Measurements from ENCODE around the gene INHBA. TPM values are rescaled to one million over a fixed set of nuclear protein-coding genes. Genes with fewer than 3 reads are reported as not detected.

INHBA gene
- total and polyA plus RNA-seq, 2 of the 4 experiments (the other 2 are of a cell fraction), result 60.2 to 112 TPM

GRCh38 chr7:41711283-41712064 is 8.6 kb upstream of the INHBA start:
- Histone ChIP-seq H3K79me1 (ENCODE audit: low read depth in 1 of 2, low read length in 2 of 2) (peaks cover 3 to 21% of the 10 kb centered on the region in 2 experiments; a peak in 2 of 4 replicates), H3K27me3 (ENCODE audit: control insufficient read depth, insufficient read depth, low read length) (no peaks in the 10 kb centered on the region), H3K56ac (ENCODE audit: extremely low read depth, insufficient read depth, low read length) (no peak overlapping the region), H2BK20ac (ENCODE audit: low read depth, low read length) (no peak overlapping the region; the same call in 1 of the 2 replicates), H4K8ac (ENCODE audit: low read depth in 2 of 2, low read length in 2 of 2) (no peak overlapping the region), H2BK15ac (ENCODE audit: low read depth, low read length) (no peak overlapping the region), H2BK5ac (ENCODE audit: low read depth, low read length, poor library complexity, severe bottlenecking) (no peak overlapping the region), H2AK9ac (replicated peaks; ENCODE audit: low read depth, low read length, poor library complexity) (no peak overlapping the region), H4K20me1 (ENCODE audit: insufficient read depth, low read length) (no peaks in the 10 kb centered on the region), H3K4me3 (ENCODE audit: insufficient read depth, low read depth, low read length) (no peak overlapping the region), H2BK120ac (ENCODE audit: low read depth, low read length) (peak overlapping the region; percentile 57; the same call in 1 of the 2 replicates), H3K18ac (ENCODE audit: low read depth, low read length) (no peak overlapping the region), H3K4me1 (ENCODE audit: control insufficient read depth, insufficient read depth, low read length) (peaks cover 11% of the 10 kb centered on the region), H2AK5ac (ENCODE audit: low read depth, low read length) (peak overlapping the region; percentile 76; the same call in 1 of the 2 replicates), H3K9me3 (ENCODE audit: control insufficient read depth, insufficient read depth, low read length) (no peaks in the 10 kb centered on the region), H4K91ac (ENCODE audit: insufficient read depth, low read depth, low read length) (no peak overlapping the region), H3K4me2 (ENCODE audit: low read depth, low read length) (no peak overlapping the region), H3K9me1 (ENCODE audit: insufficient read depth, low read length) (peaks cover 3% of the 10 kb centered on the region; the same call in 1 of the 2 replicates), H3K4ac (ENCODE audit: low read depth, low read length) (no peak overlapping the region), H3K14ac (replicated peaks; ENCODE audit: low read depth, low read length) (0 out of 2 replicates have a peak overlapping the region, but pooled peaks have one; percentile 42), H3K27ac (ENCODE audit: insufficient read depth, low read length) (no peak overlapping the region), H3K23ac (ENCODE audit: low read depth, low read length) (no peak overlapping the region), H4K5ac (ENCODE audit: low read depth, low read length) (no peak overlapping the region), H3K9ac (ENCODE audit: low read depth, low read length) (no peak overlapping the region), H3K36me3 (ENCODE audit: control insufficient read depth, insufficient read depth, low read length) (no peaks in the 10 kb centered on the region), H2AFZ (replicated peaks; ENCODE audit: low read length, poor library complexity) (no peak overlapping the region)
- no TSS peak for BruUV-seq (replicated peaks)
- dilution Hi-C loops (cut with HindIII; ENCODE audit: low sequenced_read_pairs, unreplicated experiment), result no loop called here
- DNase-seq (peak; percentile 37), ATAC-seq (ENCODE audit: low read depth) (no peak)
- 40% methylated on average over 4 of the region's 10 CpGs; no CpG with 5 or more reads in 1 of the 2 experiments for whole genome bisulfite sequencing, 2 experiments (ENCODE audit: extremely low coverage in 2 of 2, insufficient read length in 1 of 2)
- intact Hi-C loops (cut with micrococcal nuclease), result no loop called here
- in situ Hi-C loops (cut with MboI; ENCODE audit: low sequenced_read_pairs), result loop anchor here (10.0 kb wide), 1 partner anchor 1477 kb away; no protein-coding TSS in a partner anchor
- POLR2A ChIA-PET (ENCODE audit: unreplicated experiment), result no interaction called here
- CTCF ChIA-PET, result interaction anchor here (0.5 to 1.3 kb wide), 6 partner anchors 15 to 1478 kb away, joined by 3 to 4 read pairs (median 3); no protein-coding TSS in a partner anchor
- peak; percentile 45 for TF ChIP-seq CTCF (conservative IDR thresholded peaks at IDR 0.05; ENCODE audit: low read depth, low read length)
- no peak for TF ChIP-seq NFE2L2 (IDR thresholded peaks at IDR 0.05; ENCODE audit: low read depth, low read length)
- TF ChIP-seq RAD21 (IDR thresholded peaks at IDR 0.05; ENCODE audit: low read length), result peak; percentile 38
- TF ChIP-seq MXI1 (IDR thresholded peaks at IDR 0.05; ENCODE audit: borderline replicate concordance, low read depth, low read length), result no peak
- peak; percentile 18; the same call in 1 of the 2 replicates for TF ChIP-seq SMC3 (IDR thresholded peaks at IDR 0.05; ENCODE audit: low read depth, low read length)

Data from IMR-90 (cell line).